IPS-NIHi11 (cell line): ENCODE measurements around the gene KIF3B.
A peak's percentile ranks its signal among the peaks of the same experiment; 100 is the strongest.
"Not testable (repeated sequence)": the region's sequence is repeated elsewhere in the genome, so short reads cannot be mapped to it uniquely, and the experiment has no call there.

Source experiments
- DNase-seq: peaks from one replicate; pipeline ENCODE4 v3.0.0; 2012; ENCODE audit warnings: mixed read lengths, low spot score

KIF3B gene

DNA sequence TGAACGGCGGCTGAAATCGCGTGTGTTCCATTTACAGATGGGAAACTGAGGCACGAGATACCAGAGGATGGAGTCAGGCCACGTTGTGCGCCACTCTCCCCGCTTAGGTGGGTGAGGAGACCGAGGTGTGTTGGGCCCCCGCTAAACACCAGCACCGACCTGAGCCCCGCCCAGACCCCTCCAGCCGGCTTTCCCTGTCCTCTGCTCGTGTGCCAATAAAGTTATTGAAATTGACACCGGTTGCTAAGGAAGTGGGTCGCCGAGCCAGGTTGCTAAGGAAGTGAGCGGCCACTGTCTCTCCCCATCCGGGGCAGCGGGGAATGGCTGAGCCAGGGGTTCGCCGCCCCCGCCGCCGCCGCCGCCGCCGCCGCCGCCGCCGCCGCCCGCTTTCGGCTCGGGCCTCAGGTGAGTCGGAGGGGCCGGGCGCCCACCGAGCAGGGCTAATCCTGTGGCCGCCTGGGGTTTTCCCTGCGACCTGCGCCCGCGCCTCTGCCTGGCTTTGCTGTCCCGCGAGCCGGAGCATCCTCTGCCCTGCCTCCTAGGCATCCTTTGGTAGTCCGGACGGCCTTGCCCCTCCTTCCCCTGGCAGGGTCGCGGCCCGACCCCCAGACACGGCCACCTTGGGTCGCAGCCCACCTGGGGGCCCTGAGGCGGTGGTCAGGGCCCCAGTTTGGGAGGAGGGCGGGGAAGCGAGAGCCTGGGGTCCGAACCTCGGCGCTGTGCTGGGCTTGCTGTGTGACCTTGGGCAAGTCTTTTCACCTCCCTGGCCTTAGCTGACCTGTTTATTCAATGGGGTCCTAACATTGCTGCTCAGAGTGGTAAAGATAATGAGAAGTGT, at the start of gene KIF3B:
Gene KIF3B (plus strand): TSS at position 291 of the 838 bp plus-strand sequence. CDS start 32,127 bp downstream, outside the sequence.
- peak; percentile 99 for DNase-seq

DNA sequence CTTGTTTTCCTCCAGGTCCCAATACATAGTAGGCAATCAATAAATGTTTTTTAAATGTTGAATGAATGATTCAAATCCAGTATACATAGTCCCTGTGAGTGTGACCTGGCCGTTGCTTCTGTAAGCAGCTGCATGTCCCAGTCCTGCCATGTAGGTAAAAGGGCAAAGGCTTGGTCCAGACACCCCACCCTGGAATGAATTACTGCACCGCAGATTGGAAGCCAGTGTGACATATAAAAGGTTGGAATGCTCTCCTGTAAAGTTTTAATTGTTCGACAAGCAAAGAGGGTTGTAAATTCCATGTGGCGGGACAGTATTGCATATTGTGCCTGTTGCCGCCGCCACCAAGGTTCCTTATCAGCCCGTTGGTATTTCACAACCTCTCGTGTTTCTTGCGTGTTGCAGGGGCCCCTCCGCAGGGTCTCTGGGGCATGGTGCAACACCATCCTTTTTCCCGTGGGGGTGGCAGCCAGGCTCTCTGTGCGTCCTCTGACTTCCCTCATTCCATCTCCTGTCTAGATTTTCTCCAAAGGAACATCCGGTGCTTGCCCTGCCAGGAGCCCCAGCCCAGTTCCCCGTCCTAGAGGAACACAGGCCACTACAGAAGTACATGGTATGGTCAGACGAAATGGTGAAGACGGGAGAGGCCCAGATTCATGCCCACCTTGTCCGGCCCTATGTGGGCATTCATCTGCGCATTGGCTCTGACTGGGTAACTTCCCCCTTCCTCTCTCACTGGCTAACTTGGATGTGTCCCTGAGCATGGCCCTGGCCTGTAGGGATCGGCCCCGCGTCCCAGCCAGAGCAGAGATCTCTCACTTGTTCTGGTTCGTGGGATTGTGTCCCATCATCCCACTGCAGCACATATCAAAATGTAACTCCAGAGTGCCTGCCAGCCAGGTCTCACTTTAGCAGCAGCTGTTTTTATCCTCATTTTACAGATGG, 49.4 kb upstream of the KIF3B start:
- no peak for DNase-seq

DNA sequence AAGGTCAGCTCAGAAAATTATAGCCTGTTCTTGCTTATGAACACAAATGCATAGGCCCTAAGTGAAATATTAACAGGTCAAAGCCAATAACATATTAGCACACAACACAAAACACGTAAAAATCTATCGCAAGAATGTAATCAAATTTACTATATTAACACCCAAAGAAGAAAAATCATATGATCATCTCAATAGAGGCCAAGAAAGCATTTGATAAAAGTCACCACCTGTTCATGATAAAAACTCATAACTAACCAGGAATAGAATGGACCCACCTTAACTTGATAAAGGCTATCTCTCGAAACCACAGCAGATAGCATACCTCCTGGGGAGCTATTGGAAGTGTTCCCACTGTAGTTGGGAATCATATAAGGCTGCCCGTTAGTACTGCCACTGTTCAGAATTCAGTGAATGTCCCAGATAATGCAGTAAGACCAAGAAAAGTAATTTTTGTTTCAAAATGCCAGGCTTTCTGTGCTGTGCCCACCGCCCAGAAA, 48.2 kb upstream of the KIF3B start:
- DNase-seq = no peak

DNA sequence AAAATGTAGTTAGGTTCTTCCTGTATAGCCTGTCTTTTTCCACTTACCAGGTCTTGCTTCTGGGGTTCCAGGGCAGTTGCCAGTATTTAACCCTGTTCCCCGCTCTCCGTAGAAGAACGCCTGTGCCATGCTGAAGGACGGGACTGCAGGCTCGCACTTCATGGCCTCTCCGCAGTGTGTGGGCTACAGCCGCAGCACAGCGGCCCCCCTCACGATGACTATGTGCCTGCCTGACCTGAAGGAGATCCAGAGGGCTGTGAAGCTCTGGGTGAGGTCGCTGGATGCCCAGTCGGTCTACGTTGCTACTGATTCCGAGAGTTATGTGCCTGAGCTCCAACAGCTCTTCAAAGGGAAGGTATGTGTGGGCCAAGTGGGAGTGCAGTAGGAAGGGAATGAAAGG, 46.7 kb upstream of the KIF3B start:
- no peak for DNase-seq

DNA sequence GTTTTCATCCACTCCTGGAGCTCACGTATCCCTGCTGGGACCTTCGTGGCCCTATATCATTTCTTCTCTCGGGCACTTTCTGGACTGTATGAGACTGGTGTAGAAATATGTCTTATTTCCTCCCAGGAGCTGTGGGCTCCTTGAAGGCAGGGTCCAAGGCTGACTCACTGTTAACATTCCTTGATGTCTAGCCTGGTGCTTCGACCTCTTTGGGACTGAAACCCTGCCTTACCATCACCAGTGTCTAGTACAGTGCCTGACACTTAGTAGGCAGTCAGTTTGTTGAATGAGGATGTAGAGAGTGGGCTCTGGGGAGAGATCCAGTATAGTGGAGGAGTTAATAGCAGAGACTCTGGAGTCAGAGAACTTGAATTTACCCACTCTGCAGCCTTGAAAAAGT, 46.2 kb upstream of the KIF3B start:
- no peak for DNase-seq

DNA sequence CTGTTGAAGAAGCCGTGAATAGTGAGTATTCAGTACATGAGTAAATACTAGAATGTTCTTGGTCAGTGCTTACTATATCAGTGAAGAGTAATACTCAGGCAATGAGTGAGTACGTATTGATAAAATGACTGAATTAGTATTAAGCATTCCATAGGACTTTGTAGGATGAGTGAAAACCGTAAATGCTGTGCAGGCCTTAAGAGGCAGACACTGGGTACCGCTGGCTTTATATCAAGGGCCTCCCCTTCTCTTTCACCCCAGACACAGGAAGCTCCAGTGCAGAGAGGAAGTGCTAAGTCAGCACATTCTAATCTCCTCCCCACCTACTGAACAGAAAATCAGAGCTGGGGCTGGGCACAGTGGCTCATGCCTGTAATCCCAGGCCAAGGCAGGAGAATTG, 45.6 kb upstream of the KIF3B start:
- DNase-seq = no peak

DNA sequence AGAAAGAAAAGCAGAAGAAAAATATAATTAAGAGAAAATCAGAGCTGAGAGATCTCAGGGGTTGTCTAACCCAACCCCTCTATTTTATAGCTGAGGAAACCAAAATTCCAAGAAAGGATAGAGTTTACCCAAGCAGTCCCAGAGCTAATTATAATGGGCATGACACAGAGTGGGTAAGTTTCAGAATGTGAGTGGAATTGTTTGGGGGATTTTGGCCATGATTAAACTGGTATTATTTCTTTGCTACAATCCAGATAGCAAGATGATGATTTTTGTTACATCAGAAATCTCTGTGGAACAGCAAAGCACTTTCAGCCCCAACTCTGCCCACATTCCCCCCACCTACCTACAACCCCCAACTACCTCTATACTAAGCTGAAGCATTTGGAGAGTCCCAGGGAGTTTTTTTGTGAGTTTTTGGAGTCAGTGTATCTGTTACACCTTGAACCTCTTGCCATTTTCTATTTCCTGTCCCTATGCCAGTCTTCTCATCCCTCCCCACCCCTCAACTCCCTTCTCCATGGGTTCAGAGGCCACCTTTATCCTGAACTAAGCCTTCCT, 45.0 kb upstream of the KIF3B start:
- DNase-seq = no peak

DNA sequence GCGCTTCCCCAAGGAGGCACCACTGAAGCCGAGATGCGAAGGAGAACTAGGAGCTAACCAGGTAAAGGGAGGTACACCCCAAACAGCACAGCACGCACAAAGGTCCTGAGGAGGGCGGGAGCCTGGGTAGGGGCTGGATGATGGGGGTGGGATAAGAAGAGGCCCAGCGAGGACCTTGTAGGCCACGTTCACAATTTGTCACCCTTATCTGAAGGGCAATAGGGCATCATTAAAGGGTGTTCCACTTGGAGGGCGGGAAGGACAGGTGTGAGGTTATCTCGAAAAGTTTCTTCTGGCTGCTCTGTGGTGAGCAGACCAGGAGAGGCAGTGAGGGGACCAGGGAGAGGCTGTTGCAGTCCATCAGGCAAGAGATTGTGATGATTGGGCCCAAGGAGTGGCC, 44.2 kb upstream of the KIF3B start:
- DNase-seq = no peak

DNA sequence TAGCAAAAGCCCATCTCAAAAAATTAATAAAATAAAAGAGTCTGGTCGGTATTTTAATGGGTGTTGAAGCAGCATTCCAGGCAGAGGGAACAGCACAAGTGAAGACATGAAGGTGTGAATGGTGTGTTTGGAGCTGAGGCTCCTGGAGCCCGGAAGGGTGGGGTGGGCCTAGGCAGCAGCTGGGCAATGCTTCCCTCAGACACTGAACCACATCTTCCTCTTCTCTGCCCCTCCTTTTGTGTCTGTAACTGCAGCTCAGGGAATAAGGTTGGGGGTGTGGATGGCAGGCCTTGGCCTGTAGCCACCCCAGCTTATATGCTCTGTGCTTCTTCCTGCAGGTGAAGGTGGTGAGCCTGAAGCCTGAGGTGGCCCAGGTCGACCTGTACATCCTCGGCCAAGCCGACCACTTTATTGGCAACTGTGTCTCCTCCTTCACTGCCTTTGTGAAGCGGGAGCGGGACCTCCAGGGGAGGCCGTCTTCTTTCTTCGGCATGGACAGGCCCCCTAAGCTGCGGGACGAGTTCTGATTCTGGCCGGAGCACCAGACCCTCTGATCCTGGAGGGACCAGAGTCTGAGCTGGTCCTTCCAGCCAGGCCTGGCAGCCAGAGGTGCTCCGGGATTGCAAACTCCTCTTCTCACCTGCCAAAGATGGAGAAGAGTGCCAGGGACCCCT, 43.2 kb upstream of the KIF3B start:
- no peak for DNase-seq

DNA sequence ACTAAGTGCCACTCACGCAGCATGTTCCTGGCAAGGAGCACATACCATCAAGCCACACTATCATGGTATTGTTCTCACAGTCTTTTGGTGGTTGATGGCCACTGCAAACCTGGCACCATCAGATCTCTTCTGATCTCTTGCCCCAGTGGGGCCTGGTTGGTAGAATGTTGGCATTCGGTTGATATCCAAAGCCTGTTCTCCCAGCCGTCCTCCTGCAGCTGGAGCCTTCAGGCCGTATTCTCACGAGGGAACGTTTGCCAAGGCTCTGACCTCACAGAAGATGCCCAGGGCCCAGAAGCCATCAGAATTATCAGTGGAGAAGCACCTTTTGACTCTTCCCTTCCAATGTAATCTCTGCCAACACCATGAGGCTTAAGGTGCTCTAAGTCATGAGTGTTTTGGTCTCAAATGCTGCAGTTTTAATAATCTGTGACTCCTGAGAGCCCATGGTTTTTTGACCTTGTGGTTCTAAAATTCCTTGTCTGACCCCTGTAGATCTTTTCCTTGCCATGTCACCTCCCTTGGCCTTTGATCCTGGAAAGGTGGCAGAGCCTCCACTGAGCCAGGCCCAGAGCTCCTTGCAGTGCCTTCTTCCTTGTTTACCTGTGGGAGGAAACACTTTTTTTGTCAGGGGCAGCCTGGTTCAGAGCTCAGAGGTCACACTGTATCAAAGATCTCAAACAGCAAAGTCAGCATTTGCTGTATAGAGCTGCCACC, 42.0 kb upstream of the KIF3B start:
- DNase-seq = no peak

DNA sequence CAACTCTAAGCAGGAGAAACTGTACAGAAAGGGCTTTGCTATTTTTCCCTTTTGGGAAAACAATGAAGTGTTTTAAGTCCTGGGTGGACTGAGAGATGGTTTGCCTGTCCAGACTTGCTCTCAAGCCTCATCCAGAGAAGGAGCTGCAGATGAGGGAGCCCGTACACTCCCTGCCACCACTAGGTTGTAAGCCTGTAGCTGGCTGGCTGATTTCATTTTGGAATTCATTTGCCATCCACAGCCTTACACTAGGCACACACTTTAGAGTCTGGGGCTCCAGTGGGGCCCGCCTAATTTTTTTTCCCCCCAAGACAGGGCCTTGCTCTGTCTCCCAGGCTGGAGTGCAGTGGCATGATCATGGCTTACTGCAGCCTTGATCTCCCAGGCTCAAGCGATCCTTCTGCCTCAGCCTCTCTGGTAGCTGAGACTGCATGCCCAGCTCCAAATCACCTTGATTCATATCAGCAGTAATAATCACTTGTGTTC, 41.4 kb upstream of the KIF3B start:
- no peak for DNase-seq

DNA sequence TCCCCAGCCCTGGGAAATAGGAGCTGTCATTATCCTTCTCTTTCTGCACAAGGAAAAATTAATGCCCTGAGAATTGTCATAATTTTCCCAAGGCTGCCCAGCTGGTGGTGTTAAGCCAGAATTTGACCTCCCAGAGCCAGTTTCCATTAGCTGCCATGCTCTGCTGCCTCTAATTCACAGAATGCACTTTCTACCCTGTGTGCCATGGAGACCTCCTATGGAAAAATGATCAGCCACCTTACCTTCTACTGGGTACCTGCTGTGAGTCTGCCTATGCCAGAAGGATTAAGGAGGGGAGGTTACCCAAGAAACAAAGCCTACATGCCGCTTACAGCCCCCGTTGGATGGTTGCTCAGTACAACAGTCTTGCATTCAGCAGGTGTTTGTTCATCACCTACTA, 40.6 kb upstream of the KIF3B start:
- DNase-seq = no peak

DNA sequence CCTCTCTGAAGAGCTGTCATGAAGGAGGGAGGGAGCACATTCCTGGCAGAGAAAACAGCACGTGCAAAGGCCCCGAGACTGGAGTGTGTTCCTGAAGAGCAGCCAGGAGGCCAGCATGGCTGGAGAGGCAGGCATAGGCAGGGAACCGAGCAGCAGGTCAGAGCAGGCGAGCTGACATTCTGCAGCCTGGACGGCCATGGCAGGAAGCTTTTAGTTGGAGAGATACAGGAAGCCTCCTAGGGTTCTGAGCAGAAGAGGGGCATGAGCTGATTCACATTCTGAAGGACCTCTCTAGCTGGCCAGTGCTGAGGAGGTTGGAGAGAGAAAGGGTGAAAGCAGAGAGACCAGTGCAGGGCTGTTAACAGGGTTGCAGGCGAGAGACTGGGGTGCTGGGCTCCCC, 40.0 kb upstream of the KIF3B start:
- no peak for DNase-seq

DNA sequence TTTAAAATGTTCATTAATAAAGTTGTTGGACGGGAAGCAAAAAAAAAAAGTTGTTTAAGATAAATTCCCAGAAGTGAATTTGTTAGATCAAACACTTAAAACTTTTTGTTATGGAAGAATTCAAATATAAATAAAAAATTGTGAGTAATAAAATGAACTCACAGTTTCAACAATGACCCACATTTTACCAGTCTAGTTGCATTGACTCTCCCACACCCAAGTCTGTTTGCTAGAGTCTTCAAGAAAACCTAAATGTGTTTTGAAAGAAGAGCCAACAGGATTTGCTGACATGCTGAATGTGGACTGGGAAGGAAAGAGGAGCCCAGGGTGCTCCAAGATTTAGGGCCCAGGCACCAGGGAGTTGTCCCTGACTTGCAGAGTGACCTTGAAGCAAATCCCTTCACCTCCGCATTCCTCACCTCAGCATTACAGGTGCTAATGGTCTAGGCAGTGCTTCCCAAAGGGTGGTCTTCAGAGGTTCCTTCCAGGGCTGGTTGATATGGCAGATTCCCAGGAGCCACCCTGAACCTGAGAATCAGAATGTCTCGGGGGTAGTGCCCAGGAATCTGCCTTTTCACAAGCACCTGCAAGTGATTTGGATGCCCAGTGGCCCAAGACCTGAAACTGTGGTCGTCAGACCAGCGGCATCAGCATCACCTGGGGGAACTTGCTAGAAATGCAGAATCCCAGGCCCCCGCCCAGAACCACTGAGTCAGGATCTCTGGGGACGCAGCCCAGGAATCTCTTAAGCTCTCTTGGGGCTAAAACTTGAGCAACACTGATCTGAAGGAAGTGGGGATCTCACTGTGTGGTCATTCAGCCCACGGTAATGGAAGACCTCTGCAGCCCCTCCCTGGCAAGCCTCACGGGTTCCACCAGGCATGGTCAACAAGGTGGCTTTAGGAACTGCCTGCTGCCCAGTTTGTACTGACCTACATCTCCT, 38.7 kb upstream of the KIF3B start:
- no peak for DNase-seq

DNA sequence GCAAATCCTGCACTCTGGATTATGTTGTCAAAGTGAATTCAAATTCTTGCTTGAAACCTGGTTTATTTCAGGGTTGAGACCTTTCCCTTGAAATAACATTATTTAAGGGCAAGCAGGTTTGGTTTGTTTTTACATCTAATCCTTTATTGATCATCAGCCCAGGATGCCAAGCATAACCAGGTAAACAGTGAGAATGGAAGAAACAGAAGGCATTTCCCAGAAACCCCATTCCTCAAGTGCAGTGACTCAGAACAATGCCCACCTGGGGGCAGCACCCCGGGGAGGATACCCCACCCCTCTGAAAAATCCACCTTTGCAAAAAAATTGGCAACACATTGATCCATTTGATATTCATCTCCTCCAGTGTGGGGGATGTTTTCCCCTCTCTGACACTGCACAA, 37.2 kb upstream of the KIF3B start:
- peak; percentile 34 for DNase-seq

DNA sequence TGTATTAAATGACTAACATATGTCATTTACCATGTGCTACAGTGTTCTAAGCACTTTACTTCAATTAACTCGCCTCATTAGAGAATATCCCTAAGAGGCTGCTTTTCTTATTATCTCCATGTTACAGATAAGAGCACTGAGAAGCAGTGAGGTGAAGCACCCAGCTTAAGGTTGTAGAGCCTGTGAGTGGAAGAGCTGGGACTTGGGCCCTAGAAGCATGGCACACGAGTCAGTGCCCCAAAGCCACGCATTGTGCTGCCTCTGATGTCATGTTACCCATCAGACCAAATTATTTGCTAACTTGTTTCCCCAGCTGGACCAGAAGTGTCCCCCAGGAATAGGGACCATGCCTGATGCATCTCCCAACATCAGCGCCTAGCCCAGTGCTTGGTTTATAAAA, 35.6 kb upstream of the KIF3B start:
- DNase-seq = no peak

DNA sequence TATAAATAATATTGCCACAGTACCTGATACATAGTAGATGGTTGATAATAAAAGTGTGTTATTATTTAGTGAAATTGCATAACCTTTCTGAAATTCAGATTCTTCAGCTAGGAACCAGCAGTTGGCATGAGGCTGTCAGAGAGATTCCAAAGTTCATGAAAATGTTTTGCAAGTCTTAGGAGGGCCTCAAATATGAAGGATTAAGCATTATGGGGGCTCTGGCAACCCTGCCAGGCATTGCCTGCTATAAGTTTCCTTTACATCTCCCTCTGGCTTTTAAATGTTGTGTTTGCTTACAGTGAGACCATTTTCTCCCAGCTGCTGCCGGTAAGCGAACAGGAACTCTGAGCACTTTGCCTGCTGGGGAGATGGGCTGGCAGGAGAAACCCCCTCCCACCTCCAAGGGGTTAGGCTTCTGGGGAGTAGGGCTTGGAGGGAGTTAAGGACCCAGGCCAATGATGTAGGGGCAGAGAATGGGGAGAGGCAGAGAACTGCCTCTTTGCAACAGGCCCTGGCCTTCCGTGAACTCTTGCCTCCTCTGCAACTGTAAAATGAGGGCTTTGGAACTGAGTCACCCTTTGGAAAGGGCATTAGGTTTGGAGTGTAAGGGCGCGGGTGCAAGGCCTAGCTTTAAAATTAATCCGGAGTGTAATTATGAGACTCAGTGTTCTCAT, 33.2 kb upstream of the KIF3B start:
- no peak for DNase-seq

DNA sequence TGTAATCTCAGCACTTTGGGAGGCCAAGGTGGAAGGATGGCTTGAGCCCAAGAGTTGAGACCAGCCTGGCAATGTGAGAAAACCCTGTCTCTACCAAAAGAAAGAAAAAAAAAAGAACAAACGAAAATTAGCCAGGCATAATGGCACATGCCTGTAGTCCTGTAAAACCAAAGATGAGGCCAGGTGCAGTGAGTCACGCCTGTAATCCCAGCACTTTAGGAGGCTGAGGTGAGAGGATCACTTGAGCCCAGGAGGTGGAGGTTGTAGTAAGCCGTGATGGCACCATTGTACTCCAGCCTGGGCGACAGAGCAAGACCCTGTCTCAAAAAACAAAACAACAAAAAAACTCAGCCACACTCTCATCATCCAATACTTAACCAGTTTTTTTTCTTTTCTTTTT, 32.5 kb upstream of the KIF3B start:
- DNase-seq = no peak

DNA sequence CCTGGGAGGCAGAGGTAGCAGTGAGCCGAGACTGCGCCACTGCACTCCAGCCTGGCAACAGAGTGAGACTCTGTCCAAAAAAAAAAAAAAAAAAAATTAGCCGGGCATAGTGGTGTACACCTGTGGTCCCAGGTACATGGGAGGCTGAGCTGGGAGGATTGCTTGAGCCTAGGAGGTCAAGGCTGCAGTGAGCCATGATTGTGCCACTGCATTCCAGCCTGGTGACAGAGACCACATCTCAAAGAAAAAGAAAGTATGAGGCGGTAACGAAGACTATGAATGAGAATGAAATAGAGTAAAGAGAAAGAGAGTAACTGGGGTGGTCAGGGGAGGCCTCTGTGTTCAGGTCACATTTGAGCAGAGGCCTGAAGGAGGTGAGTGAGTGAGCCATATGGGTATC, 31.2 kb upstream of the KIF3B start:
- not testable (repeated sequence) for DNase-seq
